SK-N-MC (cell line): ENCODE measurements around the gene MYO5A.
"Not testable (repeated sequence)": the region's sequence is repeated elsewhere in the genome, so short reads cannot be mapped to it uniquely, and the experiment has no call there.

Experiments used
- DNase-seq: peaks from one replicate; pipeline ENCODE4 v3.0.0-alpha.2; 2011; ENCODE audit warnings: low read depth, low spot score
- H3K27ac ChIP-seq: fragments of 200-600 bp; sonication (generic); 2 replicates; pipeline ENCODE4 v1.5.1; 2016; ENCODE audit warnings: mixed run types
- H3K36me3 ChIP-seq: fragments of 200-600 bp; sonication (generic); 2 replicates; pipeline ENCODE4 v1.6.1; 2017; ENCODE audit warnings: antibody characterized with exemption, low read length, mixed read lengths; ENCODE audit not compliant: insufficient read depth
- H3K4me3 ChIP-seq: fragments of 200-600 bp; sonication (generic); 2 replicates; pipeline ENCODE4 v1.5.1; 2016
- H3K9ac ChIP-seq: fragments of 200-600 bp; sonication (generic); 2 replicates; pipeline ENCODE4 v1.8.0; 2017; ENCODE audit warnings: mixed run types, mixed read lengths; ENCODE audit not compliant: insufficient read length
- H3K9me3 ChIP-seq: fragments of 200-600 bp; sonication (generic); 2 replicates; pipeline ENCODE4 v1.6.1; 2017; ENCODE audit warnings: low read depth, mild to moderate bottlenecking, antibody characterized with exemption, low read length, moderate library complexity, mixed read lengths
- EZH2 ChIP-seq: fragments of 200-600 bp; sonication (generic); IDR thresholded peaks from one replicate; pipeline ENCODE4 v1.6.1; 2017; ENCODE audit warnings: antibody characterized with exemption
- FOXP2 ChIP-seq: optimal IDR thresholded peaks from 2 replicates; pipeline ENCODE3; 2011; ENCODE audit warnings: mild to moderate bottlenecking, moderate library complexity; ENCODE audit not compliant: insufficient read depth; ENCODE audit errors: extremely low read length, control extremely low read depth
- POLR2AphosphoS5 ChIP-seq: IDR thresholded peaks from 2 replicates; pipeline ENCODE4 v1.6.1; 2012; ENCODE audit warnings: mild to moderate bottlenecking, low read depth, low read length, borderline replicate concordance

Gene MYO5A

DNA sequence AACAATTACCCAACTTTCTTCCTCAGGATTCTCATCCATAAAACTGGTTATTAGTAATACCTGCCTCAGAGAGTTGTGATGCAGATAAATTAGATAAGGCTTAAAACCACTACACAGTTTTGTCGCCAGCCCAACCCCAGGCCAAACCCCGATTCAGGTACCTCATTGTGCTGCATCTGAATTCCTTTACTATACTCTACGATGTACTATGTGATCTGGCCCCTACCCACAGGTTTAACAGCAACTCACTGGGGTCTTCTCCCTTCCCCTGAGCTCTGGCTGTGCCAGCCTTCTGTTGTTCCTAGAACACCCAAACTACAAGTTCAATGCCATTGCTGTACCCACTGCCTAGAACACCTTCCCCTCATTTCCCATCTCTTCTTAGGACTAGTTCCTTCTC lies 64.6 kb downstream of the MYO5A start:
- Histone ChIP-seq H3K27ac (no peak overlapping the region), H3K36me3 (no peaks in the 10 kb centered on the region), H3K9me3 (no peaks in the 10 kb centered on the region), H3K9ac (no peak overlapping the region), H3K4me3 (no peak overlapping the region)
- no peak for DNase-seq
- TF ChIP-seq POLR2AphosphoS5 (no peak), FOXP2 (no peak), EZH2 (no peak)

DNA sequence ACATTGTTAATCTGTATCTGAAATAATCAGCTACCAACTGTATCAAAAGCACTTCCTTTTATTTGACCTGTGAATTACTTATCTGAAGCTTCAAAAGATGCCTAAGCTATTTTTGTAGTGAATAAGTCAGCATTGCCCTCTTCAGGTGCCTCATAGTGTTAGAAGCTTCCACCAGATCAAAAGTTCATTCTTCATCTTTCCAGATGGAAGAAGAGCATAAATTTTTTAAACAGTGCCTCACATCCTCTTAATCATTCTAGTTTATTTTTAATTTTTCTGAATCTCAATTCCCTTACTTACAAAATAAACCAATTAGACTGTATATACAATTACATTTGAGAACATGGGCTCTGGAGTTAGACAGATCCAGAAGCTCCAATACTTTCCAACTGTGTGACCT lies 65.0 kb downstream of the MYO5A start:
- H3K36me3 ChIP-seq: no peaks in the 10 kb centered on the region
- no peak overlapping the region for H3K4me3 ChIP-seq
- no peak overlapping the region for H3K9ac ChIP-seq
- H3K9me3 ChIP-seq: no peaks in the 10 kb centered on the region
- H3K27ac ChIP-seq: no peak overlapping the region
- no peak for DNase-seq
- no peak for TF ChIP-seq EZH2
- TF ChIP-seq FOXP2: no peak
- no peak for TF ChIP-seq POLR2AphosphoS5

DNA sequence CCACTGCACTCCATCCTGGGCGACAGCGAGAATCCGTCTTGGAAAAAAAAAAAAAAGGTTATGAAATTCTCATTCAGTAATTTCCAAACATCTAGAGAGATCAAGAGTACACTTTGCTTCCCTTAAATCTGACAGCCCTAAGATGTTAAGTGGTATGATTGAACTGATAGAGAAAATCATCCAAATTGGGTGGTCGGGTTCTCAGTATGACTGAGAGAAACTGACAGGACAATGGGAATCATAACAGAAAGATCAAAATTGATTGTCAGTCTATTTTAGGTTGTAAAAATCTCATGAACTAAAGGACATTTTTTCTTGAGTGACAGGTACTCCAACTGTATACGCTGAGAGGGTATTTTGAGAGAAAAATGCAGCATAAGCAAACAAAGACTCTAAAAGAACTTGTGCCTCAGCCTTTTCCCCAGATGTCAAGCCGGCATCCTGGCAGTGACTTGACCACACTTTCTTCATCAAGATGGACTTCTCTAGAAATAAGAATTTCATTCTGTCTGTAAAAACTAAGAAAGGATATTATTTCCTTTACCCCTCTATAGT lies 65.8 kb downstream of the MYO5A start:
- Histone ChIP-seq H3K4me3 (no peak overlapping the region), H3K9me3 (no peaks in the 10 kb centered on the region), H3K27ac (no peak overlapping the region), H3K36me3 (no peaks in the 10 kb centered on the region), H3K9ac (no peak overlapping the region)
- DNase-seq: no peak
- TF ChIP-seq EZH2 (no peak), FOXP2 (no peak), POLR2AphosphoS5 (no peak)

DNA sequence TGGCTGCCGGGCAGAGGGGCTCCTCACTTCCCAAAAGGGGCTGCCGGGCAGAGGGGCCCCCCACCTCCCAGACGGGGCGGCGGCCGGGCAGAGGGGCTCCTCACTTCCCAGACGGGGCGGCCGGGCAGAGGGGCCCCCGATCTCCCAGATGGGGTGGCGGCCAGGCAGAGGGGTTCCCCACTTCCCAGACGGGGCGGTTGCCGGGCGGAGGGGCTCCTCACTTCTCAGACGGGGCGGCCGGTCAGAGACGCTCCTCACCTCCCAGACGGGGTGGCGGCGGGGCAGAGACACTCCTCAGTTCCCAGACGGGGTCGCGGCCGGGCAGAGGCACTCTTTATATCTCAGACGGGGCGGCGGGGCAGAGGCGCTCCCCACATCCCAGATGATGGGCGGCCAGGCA lies 69.0 kb downstream of the MYO5A start:
- H3K4me3 ChIP-seq, H3K9ac ChIP-seq, H3K36me3 ChIP-seq, DNase-seq, H3K9me3 ChIP-seq, H3K27ac ChIP-seq: not testable (repeated sequence)

DNA sequence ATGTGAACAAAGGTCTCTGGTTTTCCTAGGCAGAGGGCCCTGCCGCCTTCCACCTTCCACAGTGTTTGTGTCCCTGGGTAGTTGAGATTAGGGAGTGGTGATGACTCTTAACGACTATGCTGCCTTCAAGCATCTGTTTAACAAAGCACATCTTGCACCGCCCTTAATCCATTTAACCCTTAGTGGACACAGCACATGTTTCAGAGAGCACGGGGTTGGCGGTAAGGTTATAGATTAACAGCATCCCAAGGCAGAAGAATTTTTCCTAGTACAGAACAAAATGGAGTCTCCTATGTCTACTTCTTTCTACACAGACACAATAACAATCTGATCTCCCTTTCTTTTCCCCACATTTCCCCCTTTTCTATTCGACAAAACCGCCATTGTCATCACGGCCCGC lies 69.4 kb downstream of the MYO5A start:
- not testable (repeated sequence) for H3K36me3 ChIP-seq, H3K9me3 ChIP-seq, H3K9ac ChIP-seq, H3K27ac ChIP-seq, H3K4me3 ChIP-seq, DNase-seq

DNA sequence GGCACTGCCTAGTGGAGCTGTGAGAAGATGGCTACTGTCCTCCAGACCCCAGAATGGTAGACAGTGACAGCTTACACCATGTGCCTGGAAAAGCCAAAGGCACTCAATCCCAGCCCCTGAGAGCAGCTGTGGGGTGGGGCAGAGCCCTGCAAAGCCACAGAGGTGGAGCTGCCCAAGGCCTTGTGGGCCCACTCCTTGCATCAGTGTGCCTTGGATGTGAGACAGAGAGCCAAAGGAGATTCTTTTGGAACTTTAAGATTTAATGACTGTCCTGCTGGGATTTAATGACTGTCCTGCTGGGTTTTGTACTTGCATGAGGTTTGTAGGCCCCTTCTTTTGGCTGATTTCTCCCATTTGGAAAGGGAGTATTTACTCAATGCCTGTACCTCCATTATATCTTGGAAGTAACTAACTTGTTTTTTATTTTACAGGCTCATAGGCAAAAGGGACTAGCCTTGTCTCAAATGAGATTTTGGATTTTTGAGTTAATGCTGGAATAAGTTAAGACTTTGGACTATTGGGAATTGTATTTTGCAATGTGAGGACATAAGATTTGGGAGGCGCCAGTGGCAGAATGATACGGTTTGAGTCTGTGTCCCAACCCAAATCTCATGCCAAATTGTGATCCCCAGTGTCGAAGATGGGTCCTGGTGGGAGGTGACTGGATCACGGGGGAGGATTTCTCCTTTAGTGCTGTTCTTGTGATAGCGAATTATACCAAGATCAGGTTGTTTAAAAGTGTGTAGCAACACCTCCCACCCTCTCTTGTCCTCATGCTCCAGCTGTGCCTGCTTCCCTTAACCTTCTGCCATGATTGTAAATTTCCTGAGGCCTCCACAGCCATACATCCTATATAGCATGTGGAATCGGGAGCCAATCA lies 80.4 kb downstream of the MYO5A start:
- H3K36me3 ChIP-seq: no peaks in the 10 kb centered on the region
- DNase-seq: no peak
- H3K9ac ChIP-seq: no peak overlapping the region
- H3K27ac ChIP-seq: no peak overlapping the region
- H3K4me3 ChIP-seq: no peak overlapping the region
- no peaks in the 10 kb centered on the region for H3K9me3 ChIP-seq
- no peak for TF ChIP-seq FOXP2
- no peak for TF ChIP-seq POLR2AphosphoS5
- no peak for TF ChIP-seq EZH2

DNA sequence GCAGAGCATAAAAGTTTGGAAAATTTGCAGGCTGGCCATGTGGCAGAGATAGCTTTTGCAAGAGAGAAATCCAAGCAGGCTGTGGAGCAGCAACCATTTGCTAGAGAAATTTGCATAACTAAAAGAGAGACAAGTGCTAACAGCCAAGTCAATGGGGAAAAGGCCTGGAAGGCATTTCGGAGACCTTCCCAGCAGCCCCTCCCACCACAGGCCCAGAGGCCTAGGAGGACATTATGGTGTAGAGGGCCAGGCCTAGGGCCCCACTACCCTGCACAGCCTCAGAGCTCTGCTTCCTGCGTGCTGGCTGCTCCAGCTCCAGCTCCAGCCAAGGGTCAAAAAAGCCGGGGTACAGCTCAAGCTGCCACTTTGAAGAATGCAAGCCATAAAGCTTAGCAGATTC lies 82.7 kb downstream of the MYO5A start:
- H3K9ac ChIP-seq: no peak overlapping the region
- no peak for TF ChIP-seq FOXP2
- TF ChIP-seq POLR2AphosphoS5: no peak
- no peak for TF ChIP-seq EZH2
- no peak overlapping the region for H3K27ac ChIP-seq
- no peaks in the 10 kb centered on the region for H3K36me3 ChIP-seq
- DNase-seq: no peak
- H3K9me3 ChIP-seq: no peaks in the 10 kb centered on the region
- no peak overlapping the region for H3K4me3 ChIP-seq

DNA sequence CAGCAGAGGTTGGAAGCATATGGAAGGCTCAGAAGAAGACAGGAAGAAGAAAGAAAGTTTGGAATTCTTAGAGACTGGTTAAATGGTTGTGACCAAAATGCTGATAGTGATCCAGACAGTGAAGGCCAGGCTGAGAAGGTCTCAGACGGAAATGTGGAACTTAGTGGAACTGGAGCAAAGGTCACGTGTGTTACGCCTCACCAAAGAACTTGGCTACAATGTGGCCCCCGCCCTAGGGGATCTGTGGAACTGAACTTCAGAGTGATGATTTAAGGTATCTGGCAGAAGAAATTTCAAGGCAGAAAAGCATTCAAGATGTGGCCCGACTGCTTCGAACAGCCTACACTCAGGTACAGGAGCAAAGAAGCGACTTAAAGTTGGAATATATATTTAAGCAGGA lies 83.1 kb downstream of the MYO5A start:
- no peaks in the 10 kb centered on the region for H3K36me3 ChIP-seq
- no peaks in the 10 kb centered on the region for H3K9me3 ChIP-seq
- no peak overlapping the region for H3K4me3 ChIP-seq
- H3K9ac ChIP-seq: no peak overlapping the region
- TF ChIP-seq FOXP2 (no peak), POLR2AphosphoS5 (no peak), EZH2 (no peak)
- H3K27ac ChIP-seq: no peak overlapping the region
- DNase-seq: no peak

DNA sequence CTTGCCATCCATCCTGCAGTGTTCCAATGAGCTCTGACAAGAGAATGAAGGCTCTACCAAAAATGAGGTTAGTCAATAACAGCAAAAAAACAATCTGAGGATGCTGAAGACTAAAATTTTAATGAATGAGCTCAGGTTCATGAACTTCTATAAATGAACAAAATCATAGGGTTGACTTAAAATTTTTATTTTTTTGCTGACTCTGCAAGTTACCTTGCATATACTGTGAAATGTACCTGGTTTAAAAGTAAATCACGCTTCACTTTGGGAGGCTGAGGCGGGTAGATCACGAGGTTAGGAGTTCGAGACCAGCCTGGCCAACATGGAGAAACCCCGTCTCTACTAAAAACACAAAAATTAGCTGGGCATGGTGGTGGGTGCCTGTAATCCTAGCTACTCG lies 85.5 kb downstream of the MYO5A start:
- H3K4me3 ChIP-seq, H3K27ac ChIP-seq, DNase-seq, H3K36me3 ChIP-seq, H3K9ac ChIP-seq, H3K9me3 ChIP-seq: not testable (repeated sequence)
